Liver (tissue), 9 donors: ENCODE data around the gene SNN. TPM values are rescaled to one million over a fixed set of nuclear protein-coding genes. Genes with fewer than 3 reads are reported as not detected.

ENCODE experiments used
- DNase-seq: peaks from one replicate; pipeline ENCODE4 v3.0.0-alpha.2; 2017; ENCODE audit warnings: low spot score
- H3K27ac ChIP-seq, 2 donors: one replicate each; pipeline ENCODE4 v1.7.0; 2013; ENCODE audit warnings: inconsistent platforms in 2 of 2, low read length in 2 of 2, control low read depth in 1 of 2, low read depth in 1 of 2, mild to moderate bottlenecking in 1 of 2
- H3K27me3 ChIP-seq, 4 donors: one replicate each; pipeline versions ENCODE4 v1.6.1 to v1.7.0; 2013; ENCODE audit warnings: low read length in 3 of 4, inconsistent platforms in 1 of 4, mild to moderate bottlenecking in 1 of 4, moderate library complexity in 1 of 4; ENCODE audit not compliant: control insufficient read depth in 4 of 4, insufficient read depth in 4 of 4
- H3K36me3 ChIP-seq, 4 donors: one replicate each; pipeline versions ENCODE4 v1.6.1 to v1.7.0; 2013; ENCODE audit warnings: low read length in 3 of 4, mild to moderate bottlenecking in 3 of 4, low read depth in 1 of 4, moderate library complexity in 1 of 4; ENCODE audit not compliant: control insufficient read depth in 4 of 4, insufficient read depth in 3 of 4
- H3K4me1 ChIP-seq, 4 donors: one replicate each; pipeline versions ENCODE4 v1.6.1 to v1.7.0; 2013; ENCODE audit warnings: low read length in 3 of 4, mild to moderate bottlenecking in 3 of 4, moderate library complexity in 1 of 4; ENCODE audit not compliant: control insufficient read depth in 4 of 4, insufficient read depth in 4 of 4
- H3K4me3 ChIP-seq, 3 donors: one replicate each; pipeline versions ENCODE4 v1.6.1 to v1.7.0; 2013; ENCODE audit warnings: low read length in 3 of 3, control low read depth in 1 of 3, low read depth in 1 of 3, mild to moderate bottlenecking in 1 of 3
- H3K9ac ChIP-seq, 2 donors: one replicate each; pipeline ENCODE4 v1.7.0; 2013; ENCODE audit warnings: low read length in 2 of 2, mild to moderate bottlenecking in 2 of 2, moderate library complexity in 2 of 2, control low read depth in 1 of 2, low read depth in 1 of 2
- H3K9me3 ChIP-seq, 4 donors: one replicate each; pipeline versions ENCODE4 v1.6.1 to v1.7.0; 2013; ENCODE audit warnings: low read length in 3 of 4; ENCODE audit not compliant: control insufficient read depth in 4 of 4
- CTCF ChIP-seq: fragments of 150-350 bp; IDR thresholded peaks from 2 replicates; pipeline ENCODE4 v1.5.1; 2017; ENCODE audit warnings: improper control_type of control experiment, low read depth, low read length; ENCODE audit not compliant: missing input control
- EGR1 ChIP-seq, 2 donors: IDR thresholded peaks; 2 replicates each; pipeline ENCODE4 v1.6.1; 2016 to 2018; ENCODE audit warnings: antibody characterized with exemption in 2 of 2, low read depth in 2 of 2
- FOXA1 ChIP-seq: IDR thresholded peaks from 2 replicates; pipeline ENCODE4 v1.6.1; 2016; ENCODE audit warnings: antibody characterized with exemption
- FOXA2 ChIP-seq: IDR thresholded peaks from 2 replicates; pipeline ENCODE4 v1.6.1; 2016; ENCODE audit warnings: antibody characterized with exemption
- GABPA ChIP-seq, 2 donors: IDR thresholded peaks in 1 of 2; conservative IDR thresholded peaks in 1 of 2; 2 replicates each; pipeline ENCODE4 v1.6.1; 2016; ENCODE audit warnings: antibody characterized with exemption in 2 of 2, mild to moderate bottlenecking in 1 of 2, moderate library complexity in 1 of 2
- HNF4G ChIP-seq: IDR thresholded peaks from 2 replicates; pipeline ENCODE4 v1.6.1; 2016; ENCODE audit warnings: antibody characterized with exemption
- JUND ChIP-seq, 2 donors: IDR thresholded peaks; 2 replicates each; pipeline ENCODE4 v1.6.1; 2016; ENCODE audit warnings: antibody characterized with exemption in 2 of 2
- NR2F2 ChIP-seq: IDR thresholded peaks from 2 replicates; pipeline ENCODE4 v1.6.1; 2016; ENCODE audit warnings: antibody characterized with exemption
- RXRA ChIP-seq, 2 donors: IDR thresholded peaks; 2 replicates each; pipeline ENCODE4 v1.6.1; 2017 to 2018; ENCODE audit warnings: antibody characterized with exemption in 2 of 2, mild to moderate bottlenecking in 1 of 2
- SP1 ChIP-seq: IDR thresholded peaks from 2 replicates; pipeline ENCODE4 v1.6.1; 2018; ENCODE audit warnings: antibody characterized with exemption, mild to moderate bottlenecking
- TAF1 ChIP-seq: conservative IDR thresholded peaks from 2 replicates; pipeline ENCODE4 v1.6.1; 2016; ENCODE audit warnings: antibody characterized with exemption, mild to moderate bottlenecking
- YY1 ChIP-seq: IDR thresholded peaks from 2 replicates; pipeline ENCODE4 v1.6.1; 2016; ENCODE audit warnings: antibody characterized with exemption, mild to moderate bottlenecking
- WGBS: extraction: QIAGEN DNeasy Blood & Tissue Kit; methylation state at CpG from one replicate; pipeline ENCODE4 v1.1.7; 2013; 5-methylcytosine and 5-hydroxymethylcytosine counted together
- polyA plus RNA-seq, 2 donors: library from polyadenylated mRNA; stranded (reverse) in 1 of 2; unstranded in 1 of 2; fragments of 200-250 nt in 1 of 2; fragments of >200 nt in 1 of 2; fragmentation: Nextera tagmentation in 1 of 2; extraction: Ambion mirVana in 1 of 2; gene quantifications; one replicate each; pipeline versions ENCODE4 v1.2.1 to v1.2.3, GENCODE V29; 2013 to 2015
- total RNA-seq, 2 donors: library from RNA; depleted of rRNA; stranded (reverse); fragments of >200 nt; gene quantifications; one replicate each; pipeline ENCODE4 v1.2.3, GENCODE V29; 2014
- TF ChIP-seq, protein P1 (sequence below): IDR thresholded peaks from 2 replicates; pipeline ENCODE4 v1.6.1; 2016; ENCODE audit warnings: antibody characterized with exemption
- TF ChIP-seq, protein P2 (sequence below): IDR thresholded peaks from 2 replicates; pipeline ENCODE4 v1.6.1; 2016; ENCODE audit warnings: antibody characterized with exemption
- TF ChIP-seq, protein P3 (sequence below): IDR thresholded peaks from 2 replicates; pipeline ENCODE4 v1.6.1; 2016; ENCODE audit warnings: antibody characterized with exemption
- TF ChIP-seq, protein P4 (sequence below): IDR thresholded peaks from 2 replicates; pipeline ENCODE4 v1.6.1; 2016; ENCODE audit warnings: antibody characterized with exemption, mild to moderate bottlenecking
- donor health status: healthy.
- donor health status: healthy.
- donor health status: healthy.
- donor health status: healthy.
- donor health status: healthy.

Gene SNN
- total and polyA plus RNA-seq, 4 donors, result 2.5 to 6.2 (median 5.3) TPM

- no peak for TF ChIP-seq YY1
- TF ChIP-seq, protein P1, sequence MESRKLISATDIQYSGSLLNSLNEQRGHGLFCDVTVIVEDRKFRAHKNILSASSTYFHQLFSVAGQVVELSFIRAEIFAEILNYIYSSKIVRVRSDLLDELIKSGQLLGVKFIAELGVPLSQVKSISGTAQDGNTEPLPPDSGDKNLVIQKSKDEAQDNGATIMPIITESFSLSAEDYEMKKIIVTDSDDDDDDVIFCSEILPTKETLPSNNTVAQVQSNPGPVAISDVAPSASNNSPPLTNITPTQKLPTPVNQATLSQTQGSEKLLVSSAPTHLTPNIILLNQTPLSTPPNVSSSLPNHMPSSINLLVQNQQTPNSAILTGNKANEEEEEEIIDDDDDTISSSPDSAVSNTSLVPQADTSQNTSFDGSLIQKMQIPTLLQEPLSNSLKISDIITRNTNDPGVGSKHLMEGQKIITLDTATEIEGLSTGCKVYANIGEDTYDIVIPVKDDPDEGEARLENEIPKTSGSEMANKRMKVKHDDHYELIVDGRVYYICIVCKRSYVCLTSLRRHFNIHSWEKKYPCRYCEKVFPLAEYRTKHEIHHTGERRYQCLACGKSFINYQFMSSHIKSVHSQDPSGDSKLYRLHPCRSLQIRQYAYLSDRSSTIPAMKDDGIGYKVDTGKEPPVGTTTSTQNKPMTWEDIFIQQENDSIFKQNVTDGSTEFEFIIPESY, result no peak
- no peak for TF ChIP-seq CTCF
- no peak for TF ChIP-seq GABPA (IDR thresholded peaks at IDR 0.05 in 1 of 2, conservative IDR thresholded peaks at IDR 0.05 in 1 of 2)
- TF ChIP-seq TAF1, result no peak
- TF ChIP-seq FOXA1, result no peak
- TF ChIP-seq RXRA (IDR thresholded peaks at IDR 0.05), result no peak
- no peak for TF ChIP-seq SP1
- TF ChIP-seq, protein P2, sequence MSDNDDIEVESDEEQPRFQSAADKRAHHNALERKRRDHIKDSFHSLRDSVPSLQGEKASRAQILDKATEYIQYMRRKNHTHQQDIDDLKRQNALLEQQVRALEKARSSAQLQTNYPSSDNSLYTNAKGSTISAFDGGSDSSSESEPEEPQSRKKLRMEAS, result no peak
- no peak for TF ChIP-seq JUND (IDR thresholded peaks at IDR 0.05)
- TF ChIP-seq NR2F2, result no peak
- no peak for TF ChIP-seq FOXA2
- no peak for TF ChIP-seq HNF4G
- H3K4me1 ChIP-seq, result peaks cover 0 to 12% (median 7%) of the 10 kb centered on the region in 4 donors
- WGBS, result 80% methylated on average over 12 of the region's 12 CpGs
These were observed 32.5 kb upstream of the SNN start for GRCh38 chr16:11635679-11636171.

DNA sequence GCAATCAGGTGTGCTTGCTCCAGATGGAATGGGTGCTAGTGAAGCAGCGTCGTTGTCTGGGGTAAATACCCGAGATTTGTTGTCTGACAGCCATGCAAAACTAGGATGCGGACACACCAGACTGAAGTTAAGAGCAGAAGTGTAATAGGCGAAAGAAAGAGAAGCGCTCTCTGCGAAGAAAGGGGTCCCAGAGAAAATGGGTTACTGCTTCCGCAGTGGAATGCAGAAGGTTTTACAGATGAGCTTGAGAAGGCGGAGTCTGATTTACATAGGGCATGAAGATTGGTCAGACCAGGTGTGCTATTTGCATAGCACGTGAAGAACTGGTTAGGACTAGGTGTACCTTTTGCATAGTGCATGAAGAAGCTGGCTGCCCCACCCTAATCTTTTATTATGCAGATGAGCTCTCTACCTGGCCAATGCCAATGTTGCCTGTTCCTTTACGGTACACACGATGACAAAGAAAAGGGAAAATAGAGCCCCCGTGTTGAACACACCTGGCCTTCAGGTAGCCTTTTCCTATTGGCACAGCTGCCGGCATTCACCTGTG, 32.0 kb upstream of the SNN start:
- Histone ChIP-seq H3K4me1 (peaks cover 3 to 17% (median 10%) of the 10 kb centered on the region in 4 donors), H3K9ac (no peak overlapping the region), H3K27ac (no peak overlapping the region), H3K36me3 (no peaks in the 10 kb centered on the region), H3K9me3 (no peaks in the 10 kb centered on the region), H3K27me3 (no peaks in the 10 kb centered on the region), H3K4me3 (no peak overlapping the region)
- WGBS, result 56% methylated on average over 14 of the region's 14 CpGs
- TF ChIP-seq YY1 (no peak), FOXA2 (no peak), HNF4G (no peak), EGR1 (IDR thresholded peaks at IDR 0.05; ENCODE audit: low read depth in 2 of 2) (no peak), NR2F2 (no peak), SP1 (no peak), GABPA (IDR thresholded peaks at IDR 0.05 in 1 of 2, conservative IDR thresholded peaks at IDR 0.05 in 1 of 2) (no peak), JUND (IDR thresholded peaks at IDR 0.05) (no peak)
- TF ChIP-seq, protein P3, sequence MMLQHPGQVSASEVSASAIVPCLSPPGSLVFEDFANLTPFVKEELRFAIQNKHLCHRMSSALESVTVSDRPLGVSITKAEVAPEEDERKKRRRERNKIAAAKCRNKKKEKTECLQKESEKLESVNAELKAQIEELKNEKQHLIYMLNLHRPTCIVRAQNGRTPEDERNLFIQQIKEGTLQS, result no peak
- TF ChIP-seq, protein P4, sequence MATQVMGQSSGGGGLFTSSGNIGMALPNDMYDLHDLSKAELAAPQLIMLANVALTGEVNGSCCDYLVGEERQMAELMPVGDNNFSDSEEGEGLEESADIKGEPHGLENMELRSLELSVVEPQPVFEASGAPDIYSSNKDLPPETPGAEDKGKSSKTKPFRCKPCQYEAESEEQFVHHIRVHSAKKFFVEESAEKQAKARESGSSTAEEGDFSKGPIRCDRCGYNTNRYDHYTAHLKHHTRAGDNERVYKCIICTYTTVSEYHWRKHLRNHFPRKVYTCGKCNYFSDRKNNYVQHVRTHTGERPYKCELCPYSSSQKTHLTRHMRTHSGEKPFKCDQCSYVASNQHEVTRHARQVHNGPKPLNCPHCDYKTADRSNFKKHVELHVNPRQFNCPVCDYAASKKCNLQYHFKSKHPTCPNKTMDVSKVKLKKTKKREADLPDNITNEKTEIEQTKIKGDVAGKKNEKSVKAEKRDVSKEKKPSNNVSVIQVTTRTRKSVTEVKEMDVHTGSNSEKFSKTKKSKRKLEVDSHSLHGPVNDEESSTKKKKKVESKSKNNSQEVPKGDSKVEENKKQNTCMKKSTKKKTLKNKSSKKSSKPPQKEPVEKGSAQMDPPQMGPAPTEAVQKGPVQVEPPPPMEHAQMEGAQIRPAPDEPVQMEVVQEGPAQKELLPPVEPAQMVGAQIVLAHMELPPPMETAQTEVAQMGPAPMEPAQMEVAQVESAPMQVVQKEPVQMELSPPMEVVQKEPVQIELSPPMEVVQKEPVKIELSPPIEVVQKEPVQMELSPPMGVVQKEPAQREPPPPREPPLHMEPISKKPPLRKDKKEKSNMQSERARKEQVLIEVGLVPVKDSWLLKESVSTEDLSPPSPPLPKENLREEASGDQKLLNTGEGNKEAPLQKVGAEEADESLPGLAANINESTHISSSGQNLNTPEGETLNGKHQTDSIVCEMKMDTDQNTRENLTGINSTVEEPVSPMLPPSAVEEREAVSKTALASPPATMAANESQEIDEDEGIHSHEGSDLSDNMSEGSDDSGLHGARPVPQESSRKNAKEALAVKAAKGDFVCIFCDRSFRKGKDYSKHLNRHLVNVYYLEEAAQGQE, result no peak
- no peak for DNase-seq

More at GRCh38 chr16:11635679-11636171, 32.5 kb upstream of the SNN start:
- H3K4me3 ChIP-seq, result no peak overlapping the region
- DNase-seq, result no peak
- H3K36me3 ChIP-seq, result no peaks in the 10 kb centered on the region
- no peaks in the 10 kb centered on the region for H3K9me3 ChIP-seq
- no peaks in the 10 kb centered on the region for H3K27me3 ChIP-seq
- H3K27ac ChIP-seq, result no peak overlapping the region
- H3K9ac ChIP-seq, result no peak overlapping the region
